ENCODE data around the gene TAOK3. TPM values are rescaled to one million over a fixed set of nuclear protein-coding genes. Genes with fewer than 3 reads are reported as not detected.
"Not testable (repeated sequence)": the region's sequence is repeated elsewhere in the genome, so short reads cannot be mapped to it uniquely, and the experiment has no call there.

Gene TAOK3
- total and polyA plus RNA-seq, 2 donors (not counting 3 experiments of a cell fraction or from before 2014, with no cell fraction given) = 11.3 to 23.1 TPM

GRCh38 chr12:118249547-118249946 lies 123.2 kb downstream of the TAOK3 start:
- Histone ChIP-seq H3K9me1 (replicated peaks; ENCODE audit: control insufficient read depth, extremely low read depth, insufficient read depth, low read length) (no peaks in the 10 kb centered on the region), H3K27ac (ENCODE audit: insufficient read depth, low read depth, low read length) (no peak overlapping the region), H3K27me3 (ENCODE audit: control insufficient read depth in 2 of 2, insufficient read depth in 2 of 2, low read length in 2 of 2) (no peaks in the 10 kb centered on the region), H3K36me3 (ENCODE audit: control insufficient read depth in 2 of 2, extremely low read depth in 1 of 2, insufficient read depth in 2 of 2, low read length in 2 of 2) (peaks cover 0 to 2% of the 10 kb centered on the region in 2 experiments), H4K20me1 (replicated peaks; ENCODE audit: control insufficient read depth, extremely low read depth, insufficient read depth, low read length) (no peaks in the 10 kb centered on the region), H3K9me3 (replicated peaks; ENCODE audit: control insufficient read depth, insufficient read depth, low read length) (no peaks in the 10 kb centered on the region), H3K79me2 (ENCODE audit: control insufficient read depth, insufficient read depth, low read length) (no peaks in the 10 kb centered on the region), H2AFZ (ENCODE audit: low read depth, low read length) (no peak overlapping the region), H3K4me2 (ENCODE audit: insufficient read depth, low read length) (no peak overlapping the region), H3K4me1 (ENCODE audit: control insufficient read depth, extremely low read depth, insufficient read depth, low read length) (no peaks in the 10 kb centered on the region), H3K9ac (replicated peaks; ENCODE audit: extremely low read depth, insufficient read depth, low read length) (no peak overlapping the region), H3K4me3 (replicated peaks in 1 of 3; ENCODE audit: insufficient read depth in 1 of 3, low read depth in 1 of 3, low read length in 3 of 3) (no peak overlapping the region)
- BruUV-seq (replicated peaks) = no TSS peak
- dilution Hi-C loops (cut with MboI; ENCODE audit: extremely low pct_ligation_motif_present, low sequenced_read_pairs) (no loop called here), intact Hi-C loops (cut with micrococcal nuclease) (no loop called here)
- DNase-seq (ENCODE audit: low read depth, low spot score) (no peak), FAIRE-seq (no peak)
- ChIA-PET POLR2A (interaction anchor here (0.6 kb wide), 1 partner anchor 56 kb away, joined by 9 read pairs; no protein-coding TSS in a partner anchor), CTCF (interaction anchor here (1.1 kb wide), 1 partner anchor 109 kb away, joined by 3 read pairs; no protein-coding TSS in a partner anchor)
- TF ChIP-seq FOS (IDR thresholded peaks at IDR 0.05; ENCODE audit: borderline replicate concordance, insufficient read depth, low read length) = no peak
- no peak for TF ChIP-seq POLR2A (IDR thresholded peaks at IDR 0.05; ENCODE audit: low read depth, low read length)
- TF ChIP-seq MAX (IDR thresholded peaks at IDR 0.05; ENCODE audit: insufficient read depth, insufficient read length) = no peak
- no peak for TF ChIP-seq CTCF (IDR thresholded peaks at IDR 0.05; ENCODE audit: extremely low read depth in 1 of 2, insufficient read depth in 1 of 2, low read depth in 1 of 2, low read length in 2 of 2)
- TF ChIP-seq MYC (IDR thresholded peaks at IDR 0.05; ENCODE audit: low read depth, low read length) = no peak
- TF ChIP-seq EZH2 (IDR thresholded peaks at IDR 0.05; ENCODE audit: borderline replicate concordance, low read depth, low read length, severe bottlenecking) = no peak
- no peak for TF ChIP-seq GATA2 (IDR thresholded peaks at IDR 0.05; ENCODE audit: insufficient read depth, insufficient read length, low read depth, low read length)

- H3K79me2 ChIP-seq (ENCODE audit: control insufficient read depth, insufficient read depth, low read length); H3K4me1 ChIP-seq (ENCODE audit: control insufficient read depth, extremely low read depth, insufficient read depth, low read length); H3K4me3 ChIP-seq (replicated peaks in 1 of 3; ENCODE audit: insufficient read depth in 1 of 3, low read depth in 1 of 3, low read length in 3 of 3); DNase-seq (ENCODE audit: low read depth, low spot score); H3K9me3 ChIP-seq (replicated peaks; ENCODE audit: control insufficient read depth, insufficient read depth, low read length); intact Hi-C loops (cut with micrococcal nuclease); FAIRE-seq; H3K4me2 ChIP-seq (ENCODE audit: insufficient read depth, low read length); H3K9ac ChIP-seq (replicated peaks; ENCODE audit: extremely low read depth, insufficient read depth, low read length); H3K27ac ChIP-seq (ENCODE audit: insufficient read depth, low read depth, low read length); dilution Hi-C loops (cut with MboI; ENCODE audit: extremely low pct_ligation_motif_present, low sequenced_read_pairs); H3K27me3 ChIP-seq (ENCODE audit: control insufficient read depth in 2 of 2, insufficient read depth in 2 of 2, low read length in 2 of 2); H3K9me1 ChIP-seq (replicated peaks; ENCODE audit: control insufficient read depth, extremely low read depth, insufficient read depth, low read length); H2AFZ ChIP-seq (ENCODE audit: low read depth, low read length); BruUV-seq (replicated peaks); CTCF ChIA-PET; H3K36me3 ChIP-seq (ENCODE audit: control insufficient read depth in 2 of 2, extremely low read depth in 1 of 2, insufficient read depth in 2 of 2, low read length in 2 of 2); H4K20me1 ChIP-seq (replicated peaks; ENCODE audit: control insufficient read depth, extremely low read depth, insufficient read depth, low read length); POLR2A ChIA-PET: not testable (repeated sequence)
Measured at GRCh38 chr12:118245886-118246285, 126.8 kb downstream of the TAOK3 start.

All from endothelial cell of umbilical vein (primary cell).